ENCODE results near the gene SLC66A2.
A peak's percentile ranks its signal among the peaks of the same experiment; 100 is the strongest.
"Not testable (repeated sequence)": the region's sequence is repeated elsewhere in the genome, so short reads cannot be mapped to it uniquely, and the experiment has no call there.

The SLC66A2 gene
- total RNA-seq: 38.3 to 56.1 reads per million in 2 donors

- DNase-seq: peak; percentile 83 to 96 (median 91)
These were observed at the start of gene SLC66A2 for GRCh38 chr18:79951545-79952455. SLC66A2 (minus strand) TSS chr18:79951653; CDS start chr18:79950926, 727 bp downstream.

- DNase-seq: no peak
These were observed 49.4 kb upstream of the SLC66A2 start for GRCh38 chr18:80000877-80001276.

DNA sequence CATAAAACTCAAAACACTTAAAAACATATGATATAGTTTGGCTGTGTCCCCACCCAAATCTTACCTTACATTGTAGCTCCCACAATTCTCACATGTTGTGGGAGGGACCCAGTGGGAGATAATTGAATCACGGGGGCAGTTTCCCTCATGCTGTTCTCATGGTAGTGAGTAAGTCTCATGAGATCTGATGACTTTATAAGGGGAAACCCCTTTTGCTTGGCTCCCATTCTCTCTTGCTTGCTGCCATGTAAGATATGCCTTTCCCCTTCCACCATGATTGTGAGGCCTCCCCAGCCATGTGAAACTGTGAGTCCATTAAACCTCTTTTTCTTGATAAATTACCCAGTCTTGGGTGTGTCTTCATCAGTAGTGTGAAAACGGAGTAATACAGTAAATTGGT is 48.2 kb upstream of the SLC66A2 start:
- not testable (repeated sequence) for DNase-seq

DNA sequence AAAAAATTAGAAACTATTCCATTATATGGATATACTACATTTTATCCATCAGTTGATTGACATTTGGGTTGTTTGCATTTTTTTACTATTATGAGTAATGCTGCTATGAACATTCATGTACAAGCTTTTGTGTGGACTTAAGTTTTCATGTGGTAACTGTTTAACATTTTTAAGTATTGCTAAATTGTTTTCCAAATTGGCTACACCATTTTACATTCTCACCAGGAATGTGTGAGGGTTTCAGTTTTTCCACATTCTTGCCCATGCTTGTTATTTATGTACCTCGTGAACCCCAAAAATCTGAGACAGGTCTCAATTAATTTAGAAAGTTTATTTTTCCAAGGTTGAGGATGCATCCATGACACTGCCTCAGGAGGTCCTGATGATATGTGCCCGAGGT is 40.0 kb upstream of the SLC66A2 start:
- no peak for DNase-seq

GRCh38 chr18:79989195-79989497 is 37.7 kb upstream of the SLC66A2 start:
- no peak for DNase-seq

DNA sequence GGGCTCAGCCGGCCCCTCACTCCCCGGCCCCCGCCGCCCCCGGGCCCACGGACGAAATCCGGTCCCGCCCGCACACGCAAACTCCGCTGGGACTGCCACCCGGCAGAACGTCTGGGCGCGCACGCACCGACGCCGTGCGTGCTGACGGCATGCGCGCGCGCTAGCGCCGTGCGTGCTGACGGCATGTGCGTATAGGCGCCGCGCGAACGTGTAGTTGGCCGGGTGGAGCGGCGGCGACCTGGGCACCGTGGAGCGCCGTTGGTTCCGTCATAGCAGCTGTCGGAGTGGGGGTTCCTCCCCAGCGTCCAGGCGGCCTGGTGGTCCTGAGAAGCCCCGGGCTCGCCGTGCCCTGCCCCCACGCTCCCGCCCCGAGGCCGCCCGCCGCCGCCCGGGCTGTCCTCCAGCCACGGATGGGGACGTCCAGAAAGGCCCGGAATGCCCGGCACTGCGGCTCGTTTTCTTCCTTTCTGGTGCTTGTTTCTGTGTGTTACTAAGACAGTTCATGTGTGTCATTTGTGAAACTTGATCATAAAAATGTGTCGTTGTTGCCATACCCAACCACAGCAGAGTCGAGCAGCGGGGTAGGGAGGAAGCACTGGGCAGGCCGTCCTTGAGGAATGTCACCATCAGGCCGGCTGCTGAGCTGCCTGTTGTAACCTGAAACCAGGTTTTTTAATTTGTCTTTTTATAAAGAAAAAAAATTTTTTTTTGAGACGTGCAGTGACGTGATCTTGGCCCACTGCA is 37.2 kb upstream of the SLC66A2 start, which contains the start of gene TXNL4A:
TSS of gene TXNL4A (minus strand) at position 113 of the 744 bp plus-strand sequence. CDS start 171 bp downstream, outside the sequence.
- DNase-seq: peak; percentile 65 to 92 (median 78)

- peak; percentile 38 to 75 (median 60) for DNase-seq
These were observed 36.6 kb upstream of the SLC66A2 start for GRCh38 chr18:79988071-79988450.

DNA sequence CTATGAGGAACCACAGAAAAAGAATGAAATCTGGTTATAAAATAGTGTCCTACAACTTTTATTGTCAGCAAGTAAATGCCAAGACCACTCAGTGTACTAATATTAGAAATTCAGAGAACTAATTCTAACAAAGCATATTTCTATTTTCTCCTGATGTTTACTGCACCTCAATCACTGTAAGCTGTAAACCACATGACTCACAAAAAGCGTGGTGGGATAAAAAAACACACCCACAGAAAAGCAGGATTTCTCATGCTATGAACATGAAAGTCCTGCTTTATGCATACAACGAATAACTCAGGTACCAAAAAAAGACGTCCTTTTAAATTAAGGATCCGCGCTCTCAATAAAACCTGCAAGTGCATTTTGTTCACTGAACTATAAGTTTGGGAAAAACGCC is 36.1 kb upstream of the SLC66A2 start:
- DNase-seq: no peak

- no peak for DNase-seq
These were observed 35.3 kb upstream of the SLC66A2 start for GRCh38 chr18:79986726-79987125.

GRCh38 chr18:79985172-79985571 is 33.7 kb upstream of the SLC66A2 start:
- no peak for DNase-seq

DNA sequence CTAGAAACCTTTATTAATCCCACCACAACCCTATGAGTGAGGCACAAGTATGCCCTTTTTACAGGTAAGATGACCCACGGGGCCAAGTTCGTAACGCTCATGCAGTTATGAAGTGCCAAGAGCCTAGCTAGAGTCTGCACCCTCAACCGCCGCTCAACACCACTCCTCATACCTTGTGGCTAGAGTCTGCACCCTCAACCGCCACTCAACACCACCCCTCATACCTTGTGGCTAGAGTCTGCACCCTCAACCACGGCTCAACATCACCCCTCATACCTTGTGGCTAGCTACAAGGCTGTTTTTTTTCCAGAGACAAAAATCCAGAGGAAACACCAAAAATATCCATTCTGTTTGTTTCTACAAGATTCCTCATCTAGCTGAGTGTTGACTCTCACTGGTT is 32.3 kb upstream of the SLC66A2 start:
- DNase-seq: peak in 1 of 5 experiments; percentile 22

- no peak for DNase-seq
These were observed 31.8 kb upstream of the SLC66A2 start for GRCh38 chr18:79983253-79983652.

DNA sequence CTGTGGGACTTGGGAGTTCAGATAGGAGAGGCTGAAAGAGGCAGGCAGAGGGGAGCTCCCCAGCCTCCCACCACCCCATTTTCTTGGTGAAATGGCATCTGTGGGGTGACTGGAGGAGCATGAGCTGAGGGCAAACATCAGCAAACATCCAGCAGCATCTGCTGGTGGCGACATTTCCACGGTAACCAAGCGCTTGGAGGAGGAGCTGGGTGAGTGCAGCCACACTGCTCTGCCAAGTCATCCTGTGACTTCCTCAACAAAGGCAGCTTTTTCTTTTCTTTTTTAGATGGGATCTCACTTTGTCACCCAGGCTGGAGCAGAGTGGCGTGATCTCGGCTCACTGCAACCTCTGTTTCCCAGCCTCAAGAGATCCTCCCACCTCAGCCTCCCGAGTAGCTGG is 31.3 kb upstream of the SLC66A2 start:
- DNase-seq: peak in 1 of 5 experiments; percentile 69

DNA sequence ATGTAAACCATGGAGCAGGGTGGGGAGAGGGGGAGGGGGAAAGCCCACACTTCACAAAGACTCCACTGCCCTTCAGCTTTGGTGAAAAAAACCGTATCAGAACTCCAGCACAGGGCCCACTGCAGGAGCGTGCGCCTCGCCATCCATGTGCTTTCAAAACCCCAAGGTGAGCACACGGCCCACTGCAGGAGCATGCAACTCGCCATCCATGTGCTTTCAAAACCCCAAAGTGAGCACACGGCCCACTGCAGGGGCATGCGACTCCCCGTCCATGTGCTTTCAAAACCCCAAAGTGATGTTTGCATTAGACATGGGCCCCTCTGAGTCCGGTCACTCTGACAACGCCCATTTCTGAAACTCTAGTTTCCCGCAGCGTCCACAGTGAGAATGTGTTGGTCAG is 29.1 kb upstream of the SLC66A2 start:
- no peak for DNase-seq

DNA sequence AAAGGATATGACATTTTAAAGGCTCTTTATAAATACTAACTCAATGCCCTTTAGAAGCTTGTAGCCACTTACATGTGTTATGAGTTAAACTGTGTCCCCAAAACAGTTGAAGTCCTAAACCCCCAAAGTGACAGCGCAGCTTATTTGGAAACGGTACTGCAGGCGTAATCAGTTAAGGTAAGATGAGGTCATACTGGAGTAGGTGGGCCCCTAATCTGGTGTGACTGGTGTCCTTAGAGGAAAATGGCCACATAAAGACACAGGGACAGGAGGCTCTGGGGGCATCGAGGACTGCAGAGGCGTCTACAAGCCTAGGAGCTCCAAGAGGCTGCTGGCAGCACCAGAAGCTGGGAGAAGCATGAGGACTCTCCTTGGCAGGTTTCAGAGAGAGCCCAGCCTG is 28.4 kb upstream of the SLC66A2 start:
- no peak for DNase-seq

GRCh38 chr18:79975985-79976680 is 24.7 kb upstream of the SLC66A2 start:
- DNase-seq: no peak

DNA sequence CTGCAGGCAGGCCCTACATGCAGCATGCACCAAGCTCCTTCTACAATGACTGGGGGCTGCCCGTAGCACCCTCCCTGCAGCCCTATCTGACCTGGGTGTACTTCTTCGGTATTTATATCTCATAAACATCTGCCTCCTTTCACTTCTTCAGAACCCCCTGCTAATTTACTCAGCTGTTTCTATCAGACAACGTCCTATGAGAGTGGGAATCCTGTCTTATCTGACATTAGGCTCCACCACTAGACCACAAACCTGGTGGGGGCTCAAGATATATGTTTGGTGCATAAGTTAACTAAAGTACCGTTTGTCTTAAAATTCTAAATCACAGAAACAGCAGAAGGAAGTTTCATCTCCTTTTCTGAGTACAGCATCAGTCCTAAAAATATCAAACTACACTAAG is 23.6 kb upstream of the SLC66A2 start:
- DNase-seq: peak in 1 of 5 experiments; percentile 55

DNA sequence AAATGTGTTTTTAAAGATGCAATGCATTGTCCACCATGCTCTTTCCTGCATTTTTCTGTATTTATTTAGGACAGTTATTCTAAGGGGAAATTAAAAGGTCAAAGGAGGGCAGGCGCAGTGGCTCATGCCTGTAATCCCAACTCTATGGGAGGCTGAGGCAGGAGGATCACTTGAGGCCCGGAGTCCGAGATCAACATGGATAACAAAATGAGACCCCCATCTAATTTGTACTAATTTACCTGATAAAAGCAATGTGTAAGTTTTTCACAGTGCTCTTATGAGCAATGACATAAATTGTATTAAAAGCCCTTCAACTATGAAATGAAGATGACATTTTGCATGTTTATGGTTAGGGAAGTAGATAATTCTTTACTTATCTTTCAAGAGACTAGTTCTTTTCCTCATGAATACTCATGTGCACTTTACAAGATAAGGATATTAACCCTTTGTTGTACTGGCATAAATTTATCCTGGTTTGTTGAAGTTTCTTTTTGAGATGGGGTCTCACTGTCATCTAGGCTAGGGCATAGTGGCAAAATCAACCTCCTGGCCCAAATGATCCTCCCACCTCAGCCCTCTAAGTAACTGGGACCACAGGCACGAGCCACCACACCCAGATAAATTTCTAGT is 22.7 kb upstream of the SLC66A2 start:
- DNase-seq: no peak

GRCh38 chr18:79973517-79973916 is 22.1 kb upstream of the SLC66A2 start:
- DNase-seq: no peak

DNA sequence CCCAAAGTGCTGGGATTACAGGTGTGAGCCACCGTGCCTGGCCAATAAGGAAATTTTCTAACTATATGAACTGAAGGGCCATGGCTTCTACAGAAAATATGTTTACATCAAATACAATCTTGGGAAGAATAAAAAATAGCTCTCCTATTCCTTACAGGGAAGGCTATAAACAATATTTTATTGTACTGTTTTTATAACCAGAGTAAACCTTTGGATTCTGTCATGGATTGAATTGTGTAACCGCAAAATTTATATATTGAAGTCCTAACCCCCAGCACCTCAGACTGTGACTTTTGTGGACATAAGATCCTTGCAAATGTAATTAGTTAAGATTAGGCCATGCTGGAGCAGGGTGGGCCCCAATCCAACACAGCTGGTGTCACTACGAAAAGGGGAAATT is 21.3 kb upstream of the SLC66A2 start:
- DNase-seq: no peak

DNA sequence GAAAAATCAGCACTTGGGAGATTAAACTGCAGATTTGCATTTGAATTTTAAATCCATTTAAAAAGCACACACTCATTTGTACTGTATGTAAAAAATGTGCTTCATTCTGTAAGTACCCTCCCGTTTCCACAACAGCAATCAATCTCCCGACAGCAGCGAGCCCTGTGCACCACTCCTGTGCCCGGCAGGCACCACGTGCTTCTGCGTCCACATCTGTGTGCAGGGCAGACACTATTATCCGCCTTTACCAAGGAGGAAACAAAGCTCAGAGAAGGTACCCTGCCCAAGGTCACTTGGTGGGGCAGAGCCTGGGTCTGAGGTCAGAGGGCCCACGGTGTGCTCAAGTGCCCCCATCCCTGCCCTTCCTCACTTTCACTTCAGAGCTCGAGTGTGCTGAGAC is 20.5 kb upstream of the SLC66A2 start:
- DNase-seq: no peak

DNA sequence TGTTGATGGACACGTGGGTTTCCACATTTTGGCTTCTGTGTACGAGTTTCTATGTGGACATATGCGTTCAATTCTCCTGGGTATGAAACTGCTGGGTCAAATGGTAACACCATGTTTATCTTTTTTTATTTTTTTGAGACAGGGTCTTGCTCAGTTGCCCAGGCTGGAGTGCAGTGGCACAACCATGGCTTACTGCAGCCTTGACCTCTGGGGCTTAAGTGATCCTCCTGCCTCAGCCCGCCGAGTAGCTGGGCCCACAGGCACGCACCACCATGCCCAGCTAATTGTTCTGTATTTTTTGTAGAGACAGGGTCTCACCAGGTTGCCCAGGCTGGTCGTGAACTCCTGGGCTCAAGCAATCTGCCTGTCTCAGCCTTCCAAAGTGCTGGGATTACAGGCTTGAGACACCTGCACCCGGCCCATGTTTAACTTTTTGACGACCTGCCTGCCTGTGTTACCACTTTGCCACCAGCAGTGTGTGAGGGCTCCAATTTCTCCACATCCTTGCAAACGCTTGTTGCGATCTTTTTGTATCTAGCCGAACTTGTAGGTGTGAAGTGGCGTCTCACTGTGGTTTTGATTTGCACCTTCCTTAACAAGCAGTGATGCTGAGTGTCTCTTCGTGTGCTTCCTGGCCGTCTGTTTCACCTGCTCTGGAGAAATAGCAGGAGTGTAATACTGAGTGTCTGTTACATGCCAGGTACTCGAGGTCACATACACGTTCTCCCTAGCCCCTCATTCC is 19.9 kb upstream of the SLC66A2 start:
- no peak for DNase-seq
